Activated T-cell treated with anti-CD3 and anti-CD28 coated beads, Interleukin-2, amount 50 U/mL, for 1 hour (primary cell): ENCODE data around the gene LRRC43.
A peak's percentile ranks its signal among the peaks of the same experiment; 100 is the strongest.
"Not testable (repeated sequence)": the region's sequence is repeated elsewhere in the genome, so short reads cannot be mapped to it uniquely, and the experiment has no call there.

Source experiments
- DNase-seq: peaks from one replicate; pipeline ENCODE4 v3.0.0-alpha.2; 2020

LRRC43 gene

DNA sequence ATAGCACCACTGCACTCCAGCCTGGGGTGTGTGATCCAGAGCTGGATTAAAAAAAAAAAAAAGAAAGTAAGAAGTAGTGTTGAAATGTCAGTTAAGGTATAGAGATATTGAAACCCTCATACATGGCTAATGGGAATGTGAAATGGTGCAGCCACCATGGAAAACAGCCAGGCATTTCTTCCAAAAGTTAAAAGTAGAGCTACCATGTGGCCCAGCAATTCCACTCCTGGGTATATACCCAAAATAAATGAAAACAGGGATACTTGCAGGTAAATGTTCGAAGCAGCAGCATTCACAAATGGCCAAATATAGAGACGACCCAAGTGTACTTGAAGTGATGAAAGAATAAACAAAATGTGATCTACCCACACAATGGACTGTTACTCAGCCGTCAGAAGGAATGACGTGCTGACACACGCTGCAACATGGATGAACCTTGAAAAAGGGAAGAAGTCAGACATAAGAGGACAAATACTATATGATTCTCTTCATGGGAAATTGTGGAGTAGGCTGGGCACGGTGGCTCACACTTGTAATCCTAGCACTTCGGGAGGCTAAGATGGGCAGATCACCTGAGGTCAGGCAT is 24.1 kb upstream of the LRRC43 start:
- DNase-seq = no peak

DNA sequence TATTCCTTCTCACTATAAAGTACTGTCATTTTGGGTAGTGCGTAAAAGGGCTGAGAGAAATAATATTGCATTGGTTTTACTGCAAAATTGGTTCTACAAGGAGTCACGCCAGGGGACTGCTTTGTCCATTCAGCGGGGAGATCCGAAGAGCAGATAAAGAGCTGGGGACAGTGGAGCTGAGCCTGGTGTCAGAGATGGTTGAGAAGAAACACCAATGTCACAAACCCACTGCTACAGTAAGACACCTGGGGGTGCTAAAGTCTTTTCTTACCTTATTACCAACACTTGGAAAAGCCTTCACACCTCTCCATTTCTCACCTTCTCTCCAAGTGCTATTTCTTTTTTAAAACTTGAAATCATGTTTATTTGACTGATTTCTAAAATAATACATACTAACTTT is 23.0 kb upstream of the LRRC43 start:
- DNase-seq = no peak

DNA sequence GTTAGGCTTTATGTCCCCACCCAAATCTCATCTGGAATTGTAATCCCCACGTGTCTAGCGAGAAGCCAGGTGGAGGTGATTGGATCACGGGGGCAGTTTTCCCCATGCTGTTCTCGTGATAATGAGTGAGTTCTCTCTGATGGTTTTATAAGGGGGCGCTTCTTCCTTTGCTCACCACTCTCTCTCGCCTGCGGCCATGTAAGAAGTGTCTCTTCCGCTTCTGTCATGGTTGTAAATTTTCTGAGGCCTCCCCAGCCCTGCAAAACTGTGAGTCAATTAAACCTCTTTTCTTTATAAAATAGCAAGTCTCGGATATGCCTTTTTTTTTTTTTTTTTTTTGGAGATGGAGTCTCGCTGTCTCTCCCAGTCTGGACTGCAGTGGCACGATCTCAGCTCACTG is 22.2 kb upstream of the LRRC43 start:
- no peak for DNase-seq

DNA sequence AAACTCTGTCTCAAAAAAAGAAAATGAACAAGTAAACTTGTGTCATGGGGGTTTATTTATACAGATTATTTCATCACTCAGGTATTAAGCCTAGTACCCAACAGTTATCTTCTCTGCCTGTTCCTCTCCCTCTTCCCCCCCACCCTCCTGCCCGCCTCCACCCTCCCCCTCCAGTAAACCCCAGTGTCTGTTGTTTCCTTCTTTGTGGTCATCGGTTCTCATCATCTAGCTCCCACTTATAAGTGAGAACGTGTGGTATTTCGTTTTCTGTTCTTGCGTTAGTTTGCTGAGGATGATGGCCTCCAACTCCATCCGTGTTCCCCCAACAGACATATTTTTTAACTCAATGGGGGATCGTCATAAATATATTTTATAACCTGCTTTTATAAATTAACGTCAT is 21.2 kb upstream of the LRRC43 start:
- no peak for DNase-seq

DNA sequence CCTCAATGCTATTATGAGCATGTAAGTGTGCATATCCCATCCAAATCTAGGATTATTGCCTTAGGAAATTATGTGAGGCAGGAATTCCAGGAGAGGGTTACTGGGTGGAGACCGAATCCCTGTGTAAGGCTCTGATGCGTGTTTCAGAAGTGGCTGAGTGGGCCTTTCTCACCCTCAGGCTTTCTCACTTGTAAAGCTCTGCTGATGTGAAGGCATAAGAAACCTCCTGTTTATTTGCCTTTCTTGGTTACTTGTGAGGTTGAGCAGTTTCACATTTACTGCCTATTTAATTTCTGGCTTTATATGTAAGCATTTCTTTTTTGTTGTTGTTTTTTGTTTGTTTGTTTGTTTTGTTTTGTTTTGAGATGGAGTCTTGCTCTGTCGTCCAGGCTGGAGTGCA is 19.9 kb upstream of the LRRC43 start:
- no peak for DNase-seq

DNA sequence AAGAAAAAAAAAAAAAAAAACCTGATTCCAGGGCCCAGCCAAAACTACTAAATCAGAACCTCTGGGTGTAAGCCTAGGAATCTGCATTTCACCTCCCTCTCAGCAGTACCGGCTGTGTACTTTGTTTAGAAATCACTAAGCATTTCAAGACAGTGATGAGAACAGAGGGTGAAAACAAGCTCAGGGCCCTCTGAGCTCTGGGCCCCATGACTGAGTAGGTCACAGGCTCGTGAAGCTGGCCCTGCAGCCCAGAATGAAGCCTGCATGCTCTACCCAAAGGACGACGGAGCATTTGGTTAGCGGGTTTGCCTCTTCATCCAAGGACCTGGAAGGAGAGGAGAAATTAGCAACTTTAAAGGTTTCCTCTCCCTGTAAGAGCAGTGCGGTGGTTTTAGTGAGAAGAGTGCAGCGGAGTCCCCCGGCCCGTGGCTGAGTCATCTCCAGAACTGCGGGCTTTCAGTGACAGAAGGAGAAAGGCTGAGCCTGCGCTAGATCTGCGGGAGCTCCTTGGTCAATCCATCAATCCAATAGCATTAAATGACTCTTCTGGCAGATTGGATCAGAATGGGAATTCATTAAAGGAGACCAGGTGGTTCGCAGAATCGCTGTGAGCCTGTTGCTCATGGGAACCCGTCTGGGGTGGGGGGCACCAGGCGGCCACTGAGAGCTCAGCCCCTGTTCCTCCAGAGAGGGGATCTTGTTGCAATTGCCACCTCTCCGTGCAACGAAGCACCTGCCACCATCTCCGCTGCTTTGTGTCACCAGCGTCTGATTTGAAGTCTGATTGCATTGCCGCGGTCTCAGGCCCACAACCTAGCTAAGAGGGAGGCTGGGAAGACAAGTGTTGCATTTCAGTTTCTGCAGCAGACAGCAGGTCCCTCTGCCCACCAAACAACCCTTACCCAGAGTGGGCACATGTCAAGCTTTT is 16.2 kb upstream of the LRRC43 start:
- DNase-seq = peak; percentile 27

DNA sequence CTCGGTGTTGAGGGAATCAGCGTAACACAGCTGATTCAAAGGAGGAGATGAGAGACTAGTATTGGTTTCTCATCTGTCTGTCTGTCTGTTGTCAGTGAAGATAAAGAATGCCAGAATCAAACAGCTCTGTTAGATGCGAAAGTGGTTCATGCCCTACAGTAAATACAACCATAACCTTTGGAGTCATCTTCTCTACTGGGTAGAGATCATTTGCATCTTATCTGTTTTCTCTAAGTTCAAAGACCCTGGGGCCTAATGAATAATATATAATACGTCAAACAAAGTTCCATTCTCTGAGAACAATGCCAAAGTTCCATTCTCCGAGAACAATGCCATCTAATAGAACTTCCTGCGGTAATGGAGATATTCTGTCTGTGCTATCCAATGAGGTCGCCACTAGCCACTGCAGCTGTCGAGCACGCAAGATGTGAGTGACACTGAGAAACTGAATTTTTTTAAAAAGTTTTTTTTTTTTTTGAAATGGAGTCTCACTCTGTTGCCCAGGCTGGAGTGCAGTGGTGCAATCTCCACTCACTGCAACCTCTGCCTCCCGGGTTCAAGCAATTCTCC is 15.5 kb upstream of the LRRC43 start:
- no peak for DNase-seq

DNA sequence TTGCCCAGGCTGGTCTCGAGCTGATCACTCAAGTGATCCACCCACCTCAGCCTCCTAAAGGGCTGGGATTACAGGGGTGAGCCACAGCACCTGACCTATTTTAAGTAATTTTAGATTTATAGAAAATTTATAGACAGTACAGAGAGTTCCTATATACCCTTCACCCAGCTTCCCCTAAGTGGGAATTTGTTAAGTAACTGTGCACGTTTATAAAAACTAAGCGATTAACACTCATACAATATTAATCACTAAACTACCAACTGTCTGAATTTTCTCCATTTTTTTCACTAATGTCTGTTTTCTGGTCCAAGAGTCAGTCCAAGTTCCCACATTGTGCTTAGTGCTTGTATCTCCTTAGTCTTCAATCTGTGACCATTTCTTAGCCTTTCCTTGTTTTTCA is 14.4 kb upstream of the LRRC43 start:
- DNase-seq = no peak

DNA sequence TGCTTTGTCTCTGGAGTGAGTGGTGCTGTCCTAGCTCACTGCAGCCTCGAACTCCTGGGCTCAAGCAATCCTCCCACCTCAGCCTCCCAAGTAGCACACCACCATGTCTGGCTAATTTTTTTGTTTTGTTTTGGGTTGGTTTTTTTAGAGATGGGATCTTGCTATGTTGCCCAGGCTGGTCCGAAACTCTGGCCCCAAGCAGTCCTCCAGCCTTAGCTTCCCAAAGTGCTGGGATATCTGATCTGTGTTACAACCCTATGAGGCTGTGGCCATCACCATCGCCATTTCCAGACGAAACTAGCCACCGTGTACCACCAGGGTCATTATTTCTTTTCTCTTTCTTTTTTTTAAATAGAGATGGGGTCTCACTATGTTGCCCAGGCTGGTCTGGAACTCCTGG is 11.5 kb upstream of the LRRC43 start:
- no peak for DNase-seq

DNA sequence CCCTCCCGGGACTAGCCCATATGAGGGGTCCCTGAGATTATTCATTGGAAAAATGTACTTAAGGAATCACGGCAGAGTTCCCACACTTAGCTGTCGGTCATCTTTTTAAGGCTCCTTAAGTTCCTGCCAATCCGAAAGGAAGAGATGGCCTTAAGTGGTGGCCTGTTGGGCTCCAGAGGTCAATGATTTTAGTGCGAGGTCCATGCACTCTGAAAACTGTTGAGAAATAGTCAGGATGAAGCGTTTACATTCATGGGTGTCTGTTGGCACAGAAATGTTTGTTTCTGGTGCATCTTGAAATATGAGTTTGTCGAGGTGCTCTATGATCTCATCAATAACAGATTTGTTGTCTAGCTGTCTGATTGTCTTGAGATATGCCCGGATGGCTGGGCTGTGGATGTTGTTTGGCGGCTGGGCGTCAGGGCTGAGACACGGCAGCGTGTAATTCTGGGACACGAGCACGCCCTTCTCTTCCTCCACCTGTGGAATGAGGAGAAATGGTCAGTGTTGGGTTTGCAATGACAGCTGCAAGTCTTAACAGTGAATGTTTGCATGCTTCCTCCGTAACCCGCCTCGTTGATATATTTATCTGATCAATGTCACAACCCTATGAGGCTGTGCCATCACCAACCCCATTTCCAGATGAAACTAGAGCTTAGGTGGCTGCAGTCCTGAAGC is 10.5 kb upstream of the LRRC43 start:
- DNase-seq = no peak

DNA sequence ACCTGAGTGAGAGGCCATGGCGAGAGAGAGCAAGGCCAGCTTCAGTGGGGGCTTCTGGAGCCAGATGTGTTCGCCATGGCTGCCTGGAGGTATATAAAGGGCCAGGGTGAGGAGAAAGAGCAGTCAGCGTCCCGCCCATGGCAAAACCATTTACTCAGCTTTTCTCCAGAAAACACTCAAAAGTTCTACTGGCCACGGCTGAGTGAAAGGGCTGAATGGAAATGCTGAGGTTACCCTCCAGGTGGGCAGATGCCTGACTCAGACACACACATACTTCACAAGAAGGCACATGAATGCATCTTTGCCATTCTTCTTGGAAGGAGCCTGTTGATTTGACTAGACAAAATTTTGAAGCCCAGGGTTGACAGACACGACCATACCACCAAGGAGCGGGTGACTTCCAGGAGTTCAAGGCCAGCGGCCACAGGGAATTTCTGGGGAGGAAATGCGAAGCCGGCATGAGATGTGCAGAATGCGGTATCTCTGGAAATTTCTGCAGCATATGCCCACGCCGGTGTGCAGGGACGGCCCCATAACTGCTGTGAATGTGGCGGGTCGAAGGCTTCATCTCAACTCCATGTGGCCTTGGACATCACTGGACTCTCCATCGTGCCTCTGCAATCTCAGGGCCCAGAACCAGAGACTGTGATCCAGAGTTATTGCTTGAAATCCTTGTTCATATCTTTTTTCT is 8.6 kb upstream of the LRRC43 start, which contains the start of gene IL31:
Gene IL31, minus strand, starts transcription at position 67 of the 691 bp plus-strand sequence. Its CDS starts 49 bp downstream, at position 18.
- no peak for DNase-seq

DNA sequence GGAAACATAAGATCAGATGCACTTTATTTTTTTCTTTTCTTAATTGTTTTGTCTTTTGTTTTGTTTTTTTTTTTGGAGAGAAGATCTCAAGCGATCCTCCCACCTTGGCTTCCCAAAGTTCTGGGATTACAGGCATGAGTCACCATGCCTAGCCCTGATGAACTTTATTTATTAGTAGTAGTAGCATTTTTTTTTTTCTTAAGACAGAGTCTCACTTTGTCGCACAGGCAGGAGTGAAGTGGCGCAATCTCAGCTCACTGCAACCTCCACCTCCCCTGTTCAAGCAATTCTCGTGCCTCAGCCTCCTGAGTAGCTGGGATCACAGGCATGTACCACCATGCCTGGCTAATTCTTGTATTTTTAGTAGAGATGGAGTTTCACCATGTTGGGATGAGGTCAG is 6.5 kb upstream of the LRRC43 start:
- DNase-seq = not testable (repeated sequence)

DNA sequence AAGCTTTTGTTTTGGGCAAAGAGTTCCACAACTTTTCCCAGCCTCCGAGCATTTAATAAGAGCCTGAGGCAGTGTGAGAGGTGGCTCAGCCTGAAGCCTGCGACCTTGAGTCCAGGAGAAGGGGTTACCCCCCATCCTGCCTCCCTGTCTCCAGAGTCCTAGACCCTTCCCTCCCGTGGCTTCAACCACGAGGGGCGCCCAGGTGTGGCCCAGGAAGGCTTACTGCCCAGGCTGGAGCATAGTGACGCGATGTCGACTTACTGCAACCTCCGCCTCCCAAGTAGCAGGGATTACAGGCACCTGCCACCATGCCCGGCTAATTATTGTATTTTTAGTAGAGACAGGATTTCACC is 641 bp downstream of the LRRC43 start:
- DNase-seq = no peak

DNA sequence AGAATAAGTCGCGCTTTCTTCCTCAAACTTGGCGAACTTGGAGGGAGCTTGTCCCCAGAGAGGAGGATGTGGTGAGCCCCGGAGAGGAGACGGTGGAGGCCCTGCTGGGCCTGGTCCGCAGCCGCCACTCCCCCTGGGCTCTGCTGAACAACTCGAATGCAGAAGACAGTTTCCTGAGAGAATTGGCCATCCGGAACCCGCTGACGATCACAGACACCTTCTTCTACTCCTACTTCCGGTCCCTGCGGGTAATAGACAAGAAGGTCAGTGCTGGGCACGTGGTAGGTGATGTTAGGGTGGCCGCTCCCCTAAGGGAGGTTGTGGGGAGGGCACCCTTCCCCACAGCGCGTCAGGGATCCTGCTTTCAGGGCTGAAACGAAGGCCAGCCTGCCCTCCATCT is 1.6 kb downstream of the LRRC43 start:
- DNase-seq = no peak

DNA sequence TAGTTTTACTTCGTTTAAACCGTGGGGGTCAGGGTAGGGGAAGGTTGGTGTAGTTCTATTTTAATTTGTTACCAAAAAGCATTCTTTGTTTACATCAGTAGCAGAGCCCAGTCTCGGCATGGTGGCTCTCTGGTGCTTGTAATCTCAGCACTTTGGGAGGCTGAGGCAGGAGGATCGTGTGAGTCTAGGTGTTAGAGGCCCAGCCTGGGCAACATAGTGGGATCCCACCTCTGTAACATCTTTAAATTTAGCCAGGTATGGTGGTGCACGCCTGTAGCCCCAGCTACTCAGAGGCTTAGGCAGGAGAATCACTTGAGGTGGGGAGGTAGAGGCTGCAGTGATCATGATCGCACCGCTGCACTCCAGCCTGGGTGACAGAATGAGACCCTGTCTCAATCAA is 2.2 kb downstream of the LRRC43 start:
- DNase-seq = no peak

DNA sequence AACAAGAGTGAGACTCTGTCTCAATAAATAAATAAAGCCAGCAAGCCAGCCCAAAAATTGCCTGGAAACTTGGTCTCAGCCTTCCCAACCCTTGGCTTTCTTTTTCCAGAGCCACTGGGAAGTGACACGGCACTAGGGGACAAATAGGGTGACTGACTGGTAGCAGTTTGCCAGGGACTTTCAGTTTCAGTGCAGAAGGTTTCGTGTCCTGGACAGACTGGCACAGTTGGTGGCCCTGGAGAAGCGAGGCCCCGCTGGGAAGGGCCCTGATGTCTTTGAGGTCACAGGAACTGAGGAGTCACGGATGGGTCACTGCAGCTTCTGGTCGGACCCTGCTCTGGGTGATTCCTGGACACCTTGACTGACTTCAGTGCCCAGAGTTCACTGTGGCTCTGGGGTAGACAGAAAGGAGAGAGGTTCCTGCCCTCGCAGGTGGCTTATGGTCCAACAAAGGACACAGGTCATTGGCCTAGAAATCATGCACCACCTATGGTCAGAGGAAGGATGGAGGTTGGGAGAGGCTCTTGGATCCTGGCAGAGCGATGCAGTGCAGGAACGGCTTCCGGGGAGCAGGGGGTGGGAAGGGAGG is 2.7 kb downstream of the LRRC43 start:
- no peak for DNase-seq

DNA sequence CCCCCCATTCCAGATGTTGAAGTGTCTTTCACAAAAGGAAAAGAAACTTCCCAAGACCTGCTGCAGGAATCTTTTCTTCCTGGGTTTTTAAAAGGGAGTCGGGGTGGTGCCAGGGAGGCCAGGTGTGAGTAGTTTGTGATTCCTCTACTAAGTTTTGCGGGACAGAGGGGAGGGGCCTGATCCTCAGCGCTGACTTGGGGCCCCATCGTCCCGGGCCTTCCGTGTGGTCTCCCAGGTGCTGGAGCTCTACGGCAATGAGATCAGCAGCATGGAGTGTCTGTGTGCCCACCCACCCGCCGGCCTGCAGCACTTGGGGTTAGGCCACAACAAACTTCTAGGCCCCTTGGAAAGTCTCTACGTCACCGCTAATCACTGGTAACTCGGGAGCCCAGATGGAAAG is 4.5 kb downstream of the LRRC43 start:
- no peak for DNase-seq

DNA sequence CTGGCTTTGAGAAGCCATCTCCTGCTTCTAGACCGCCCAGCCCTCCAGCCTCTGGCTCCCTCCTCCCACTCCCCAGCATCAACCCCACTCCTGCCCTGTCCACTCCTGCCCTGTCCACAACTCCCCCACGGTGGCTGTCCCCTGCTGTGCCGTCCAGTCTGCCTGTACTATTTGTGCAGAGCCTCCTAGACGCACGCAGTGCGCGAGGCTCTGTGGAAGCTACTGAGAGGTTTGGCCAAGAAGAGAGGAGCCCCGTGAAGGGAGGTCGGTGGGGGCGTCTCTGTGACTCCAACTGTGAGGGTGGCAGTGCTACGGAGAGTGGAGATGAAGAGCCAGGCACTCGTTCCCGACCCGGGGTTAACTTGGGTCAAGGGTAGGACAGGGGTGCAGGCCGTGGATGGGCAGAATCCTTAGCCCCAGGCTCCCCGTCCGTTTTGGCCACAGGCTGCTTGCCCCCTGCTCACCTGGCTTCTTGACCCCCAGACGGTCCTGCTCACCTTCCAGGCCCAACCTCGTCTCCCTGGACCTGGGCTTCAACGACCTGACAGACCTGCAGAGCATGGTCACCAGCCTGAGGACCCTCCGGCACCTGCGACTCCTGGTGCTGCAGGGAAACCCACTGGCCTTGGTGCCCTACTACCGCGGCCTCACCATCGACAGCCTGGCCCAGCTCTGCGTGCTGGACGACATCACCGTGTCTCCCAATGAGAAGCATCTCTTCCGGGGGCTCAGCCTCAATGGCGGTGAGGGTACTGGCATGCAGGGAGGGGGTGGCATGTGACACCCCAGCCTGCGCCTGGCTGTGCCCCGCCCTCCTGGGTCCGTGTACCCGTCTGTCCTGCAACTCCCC is 6.9 kb downstream of the LRRC43 start:
- no peak for DNase-seq

DNA sequence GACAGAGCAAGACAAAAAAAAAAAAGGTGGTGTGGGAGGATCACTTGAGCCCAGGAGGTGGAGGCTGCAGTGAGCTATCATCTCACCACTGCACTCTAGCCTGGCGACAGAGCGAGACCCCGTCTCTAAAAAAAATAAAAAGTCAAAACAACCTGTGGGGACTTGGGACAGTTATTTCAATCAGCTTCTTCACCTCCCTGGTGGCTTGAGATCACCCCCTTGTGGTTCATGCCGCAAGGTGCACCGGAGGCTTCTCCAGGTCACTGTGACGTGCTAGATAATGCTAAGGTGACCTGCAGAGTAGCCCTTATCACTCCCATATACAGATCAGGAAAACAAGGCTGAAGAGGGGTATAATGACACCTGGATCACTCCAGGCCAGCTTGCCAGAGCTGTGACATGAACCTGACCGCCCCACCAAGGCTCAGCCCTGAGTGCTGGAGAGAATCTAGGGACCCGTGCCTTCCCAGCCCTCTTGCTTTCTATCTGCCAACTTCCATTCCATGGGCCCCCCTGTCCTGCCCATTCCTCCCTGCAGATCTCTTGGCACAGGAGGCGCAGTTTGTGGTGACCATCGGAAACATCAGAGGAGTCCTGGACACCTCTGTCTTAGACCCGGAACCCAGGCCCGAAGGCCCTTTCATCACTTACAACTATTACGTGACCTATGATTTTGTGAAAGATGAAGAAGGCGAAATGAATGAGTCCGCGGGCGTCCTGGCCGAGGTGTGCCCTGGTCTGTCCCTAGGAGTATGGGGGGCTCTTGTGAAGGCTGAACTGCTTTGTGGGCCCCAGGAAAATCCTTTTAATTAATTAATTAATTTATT is 8.1 kb downstream of the LRRC43 start:
- peak; percentile 68 for DNase-seq

DNA sequence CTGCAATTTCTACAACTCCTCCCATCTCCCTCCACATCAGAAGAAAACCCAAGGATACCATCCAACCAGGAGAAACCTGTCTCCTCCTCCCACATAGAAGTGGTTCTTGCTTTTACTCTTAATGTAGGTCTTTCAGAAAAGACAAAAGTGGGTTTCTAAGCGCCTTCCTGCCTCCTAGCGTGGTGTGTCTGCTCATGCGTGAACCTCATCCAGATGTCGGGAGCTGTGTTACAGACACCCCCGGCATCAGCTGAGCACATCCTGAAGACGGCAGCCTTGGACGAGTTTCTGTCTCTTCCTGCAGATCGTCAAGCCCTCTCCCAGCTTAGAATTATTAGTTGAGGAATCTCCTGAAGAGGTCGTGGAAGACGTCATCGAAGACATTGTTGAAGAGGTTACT is 9.5 kb downstream of the LRRC43 start:
- no peak for DNase-seq

DNA sequence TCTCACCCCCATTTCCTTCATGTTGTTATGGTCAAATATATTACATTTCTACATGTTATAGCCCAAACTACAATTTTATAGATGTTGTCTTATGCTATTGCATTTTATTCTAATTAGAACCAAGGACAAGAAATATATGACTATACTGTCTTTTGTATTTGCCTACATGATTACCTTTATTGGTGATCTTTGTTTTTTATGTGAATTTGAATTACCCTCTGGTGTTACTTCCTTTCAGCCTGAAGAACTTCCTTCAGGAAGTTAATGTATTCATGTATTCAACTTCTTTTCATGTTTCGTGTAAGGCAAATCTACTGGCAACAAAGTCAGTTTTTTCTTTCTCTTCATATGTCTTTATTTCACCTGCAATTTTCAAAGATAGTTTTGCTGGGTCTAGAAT is 11.9 kb downstream of the LRRC43 start:
- DNase-seq = no peak
